Parathyroid adenoma (tissue), 2 donors: ENCODE results near the gene CCL19.

ENCODE experiments used
- H2AFZ ChIP-seq: fragments of 300-600 bp; sonication (generic); one replicate; pipeline ENCODE4 v1.7.0; 2017; ENCODE audit warnings: antibody characterized with exemption, mild to moderate bottlenecking
- H3K27ac ChIP-seq: fragments of 300-600 bp; sonication (generic); one replicate; pipeline ENCODE4 v1.7.0; 2017
- H3K27me3 ChIP-seq: fragments of 300-600 bp; sonication (generic); one replicate; pipeline ENCODE4 v1.7.0; 2017; ENCODE audit warnings: low read length; ENCODE audit not compliant: control insufficient read depth, insufficient read depth
- H3K36me3 ChIP-seq: fragments of 300-600 bp; sonication (generic); one replicate; pipeline ENCODE4 v1.7.0; 2017; ENCODE audit warnings: low read length; ENCODE audit not compliant: control insufficient read depth, insufficient read depth
- H3K4me1 ChIP-seq: fragments of 300-600 bp; sonication (generic); one replicate; pipeline ENCODE4 v1.7.0; 2017; ENCODE audit warnings: control low read depth
- H3K4me2 ChIP-seq: fragments of 300-600 bp; sonication (generic); one replicate; pipeline ENCODE4 v1.7.0; 2017; ENCODE audit warnings: low read length
- H3K4me3 ChIP-seq: fragments of 300-600 bp; sonication (generic); one replicate; pipeline ENCODE4 v1.7.0; 2017; ENCODE audit warnings: low read depth, low read length
- H3K79me2 ChIP-seq: fragments of 300-600 bp; sonication (generic); one replicate; pipeline ENCODE4 v1.7.0; 2017; ENCODE audit warnings: control low read depth
- H3K9ac ChIP-seq: fragments of 300-600 bp; sonication (generic); one replicate; pipeline ENCODE4 v1.7.0; 2017; ENCODE audit warnings: mild to moderate bottlenecking
- H3K9me3 ChIP-seq: fragments of 300-600 bp; sonication (generic); one replicate; pipeline ENCODE4 v1.7.0; 2017; ENCODE audit warnings: low read length; ENCODE audit not compliant: control insufficient read depth
- TF ChIP-seq, protein P1 (sequence below): fragments of 300-600 bp; sonication (generic); IDR thresholded peaks from one replicate; pipeline ENCODE4 v1.7.0; 2017; ENCODE audit warnings: antibody characterized with exemption, mild to moderate bottlenecking
- donor health status: primary hyperparathyroidism.

CCL19 gene

DNA sequence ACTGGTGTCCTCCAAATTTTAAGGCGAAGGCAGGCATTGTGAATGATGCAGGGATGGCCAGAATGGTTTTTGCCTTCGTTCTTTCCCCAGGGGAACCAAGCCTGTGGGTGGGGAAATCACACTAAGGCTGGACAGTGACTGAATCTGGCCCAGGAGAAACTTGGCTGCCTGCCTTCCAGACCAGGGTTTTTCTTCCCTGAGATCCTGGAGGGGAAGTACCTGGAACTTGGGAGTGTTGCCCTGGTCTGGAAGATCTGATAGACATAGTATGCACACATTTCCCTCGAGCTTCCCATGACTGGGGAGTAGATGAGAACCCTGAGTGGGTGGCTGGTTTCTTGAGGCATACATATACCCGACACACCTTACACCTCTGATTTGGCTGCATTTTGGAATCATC, 39.8 kb downstream of the CCL19 start:
- no peaks in the 10 kb centered on the region for H3K9me3 ChIP-seq
- peak overlapping the region; percentile 64 for H3K27ac ChIP-seq
- TF ChIP-seq, protein P1, sequence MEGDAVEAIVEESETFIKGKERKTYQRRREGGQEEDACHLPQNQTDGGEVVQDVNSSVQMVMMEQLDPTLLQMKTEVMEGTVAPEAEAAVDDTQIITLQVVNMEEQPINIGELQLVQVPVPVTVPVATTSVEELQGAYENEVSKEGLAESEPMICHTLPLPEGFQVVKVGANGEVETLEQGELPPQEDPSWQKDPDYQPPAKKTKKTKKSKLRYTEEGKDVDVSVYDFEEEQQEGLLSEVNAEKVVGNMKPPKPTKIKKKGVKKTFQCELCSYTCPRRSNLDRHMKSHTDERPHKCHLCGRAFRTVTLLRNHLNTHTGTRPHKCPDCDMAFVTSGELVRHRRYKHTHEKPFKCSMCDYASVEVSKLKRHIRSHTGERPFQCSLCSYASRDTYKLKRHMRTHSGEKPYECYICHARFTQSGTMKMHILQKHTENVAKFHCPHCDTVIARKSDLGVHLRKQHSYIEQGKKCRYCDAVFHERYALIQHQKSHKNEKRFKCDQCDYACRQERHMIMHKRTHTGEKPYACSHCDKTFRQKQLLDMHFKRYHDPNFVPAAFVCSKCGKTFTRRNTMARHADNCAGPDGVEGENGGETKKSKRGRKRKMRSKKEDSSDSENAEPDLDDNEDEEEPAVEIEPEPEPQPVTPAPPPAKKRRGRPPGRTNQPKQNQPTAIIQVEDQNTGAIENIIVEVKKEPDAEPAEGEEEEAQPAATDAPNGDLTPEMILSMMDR = no peak
- H3K4me1 ChIP-seq = peaks cover 10% of the 10 kb centered on the region
- no peaks in the 10 kb centered on the region for H3K36me3 ChIP-seq
- peak overlapping the region; percentile 59 for H2AFZ ChIP-seq
- H3K9ac ChIP-seq = no peak overlapping the region
- peak overlapping the region; percentile 48 for H3K4me3 ChIP-seq
- peaks cover 3% of the 10 kb centered on the region for H3K79me2 ChIP-seq
- peak overlapping the region; percentile 62 for H3K4me2 ChIP-seq
- no peaks in the 10 kb centered on the region for H3K27me3 ChIP-seq

DNA sequence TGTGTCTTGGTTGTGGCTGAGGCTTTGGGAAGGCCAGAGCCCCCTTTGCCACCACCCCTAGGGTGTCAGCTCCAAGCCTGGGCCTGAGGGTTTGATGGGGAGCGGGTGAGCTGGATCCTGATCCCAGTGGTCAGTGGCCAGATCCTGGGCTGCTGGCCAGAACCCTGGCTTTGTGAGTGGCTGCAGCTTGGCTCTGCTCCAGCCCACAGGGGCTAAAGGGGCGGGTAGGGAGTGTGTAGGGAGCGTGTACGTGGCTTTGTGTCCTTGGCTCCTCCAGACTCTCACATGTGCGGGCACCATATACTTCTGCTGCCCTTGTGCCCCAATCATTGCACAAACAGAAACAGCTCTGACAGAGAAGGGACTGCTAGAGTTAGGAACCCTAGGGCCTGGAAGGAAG, 40.3 kb downstream of the CCL19 start:
- no peaks in the 10 kb centered on the region for H3K36me3 ChIP-seq
- TF ChIP-seq, protein P1 = no peak
- H3K9ac ChIP-seq = no peak overlapping the region
- H3K79me2 ChIP-seq = peaks cover 3% of the 10 kb centered on the region
- H3K4me2 ChIP-seq = no peak overlapping the region
- H2AFZ ChIP-seq = no peak overlapping the region
- no peaks in the 10 kb centered on the region for H3K9me3 ChIP-seq
- H3K4me3 ChIP-seq = no peak overlapping the region
- no peaks in the 10 kb centered on the region for H3K27me3 ChIP-seq
- H3K4me1 ChIP-seq = peaks cover 14% of the 10 kb centered on the region
- H3K27ac ChIP-seq = peak overlapping the region; percentile 64

DNA sequence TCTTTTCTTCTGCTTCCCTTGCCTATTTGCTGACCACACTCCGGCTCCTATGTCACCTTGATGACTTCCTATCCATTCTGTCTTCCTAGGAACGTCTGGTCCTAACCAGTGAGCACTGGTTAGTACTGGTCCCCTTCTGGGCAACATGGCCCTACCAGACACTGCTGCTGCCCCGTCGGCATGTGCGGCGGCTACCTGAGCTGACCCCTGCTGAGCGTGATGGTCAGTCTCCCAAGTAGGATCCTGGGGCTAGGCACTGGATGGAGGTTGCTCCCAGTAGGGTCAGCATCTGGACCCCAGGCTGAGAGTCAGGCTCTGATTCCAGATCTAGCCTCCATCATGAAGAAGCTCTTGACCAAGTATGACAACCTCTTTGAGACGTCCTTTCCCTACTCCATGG, 42.4 kb downstream of the CCL19 start:
- H2AFZ ChIP-seq = no peak overlapping the region
- H3K9me3 ChIP-seq = no peaks in the 10 kb centered on the region
- peaks cover 3% of the 10 kb centered on the region for H3K79me2 ChIP-seq
- no peak overlapping the region for H3K4me3 ChIP-seq
- peaks cover 9% of the 10 kb centered on the region for H3K4me1 ChIP-seq
- no peak overlapping the region for H3K27ac ChIP-seq
- H3K9ac ChIP-seq = no peak overlapping the region
- no peaks in the 10 kb centered on the region for H3K36me3 ChIP-seq
- H3K4me2 ChIP-seq = no peak overlapping the region
- TF ChIP-seq, protein P1 = no peak
- H3K27me3 ChIP-seq = no peaks in the 10 kb centered on the region

DNA sequence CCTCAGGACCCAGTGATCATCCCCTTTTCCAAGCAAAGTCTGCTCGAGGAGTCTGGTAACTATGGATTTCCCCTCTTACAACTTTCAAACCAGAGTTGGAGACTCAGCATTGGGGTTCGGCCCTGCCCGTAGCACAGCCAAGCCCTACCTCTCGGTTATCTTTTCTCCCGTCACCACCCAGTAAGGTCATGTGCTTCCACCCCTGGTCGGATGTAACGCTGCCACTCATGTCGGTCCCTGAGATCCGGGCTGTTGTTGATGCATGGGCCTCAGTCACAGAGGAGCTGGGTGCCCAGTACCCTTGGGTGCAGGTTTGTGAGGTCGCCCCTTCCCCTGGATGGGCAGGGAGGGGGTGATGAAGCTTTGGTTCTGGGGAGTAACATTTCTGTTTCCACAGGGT, 43.4 kb downstream of the CCL19 start:
- Histone ChIP-seq H3K9ac (no peak overlapping the region), H3K4me2 (peak overlapping the region; percentile 100), H3K27me3 (no peaks in the 10 kb centered on the region), H3K79me2 (peaks cover 3% of the 10 kb centered on the region), H3K36me3 (no peaks in the 10 kb centered on the region), H3K4me3 (peak overlapping the region; percentile 97), H3K4me1 (peaks cover 6% of the 10 kb centered on the region), H2AFZ (no peak overlapping the region), H3K27ac (peak overlapping the region; percentile 75), H3K9me3 (no peaks in the 10 kb centered on the region)
- TF ChIP-seq, protein P1 = no peak

DNA sequence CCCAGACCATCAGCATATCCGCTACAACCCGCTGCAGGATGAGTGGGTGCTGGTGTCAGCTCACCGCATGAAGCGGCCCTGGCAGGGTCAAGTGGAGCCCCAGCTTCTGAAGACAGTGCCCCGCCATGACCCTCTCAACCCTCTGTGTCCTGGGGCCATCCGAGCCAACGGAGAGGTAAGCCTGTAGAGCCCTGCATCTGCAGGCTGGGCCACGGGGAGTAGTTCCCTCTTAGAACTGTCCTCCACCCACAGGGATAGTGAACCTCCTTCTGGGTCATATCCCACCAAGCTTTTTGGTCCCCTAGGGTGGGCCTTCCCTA, 44.0 kb downstream of the CCL19 start:
- Histone ChIP-seq H3K9ac (peak overlapping the region; percentile 23), H3K79me2 (peaks cover 3% of the 10 kb centered on the region), H3K36me3 (no peaks in the 10 kb centered on the region)

More for the DNA sequence above, 44.0 kb downstream of the CCL19 start:
- H3K4me2 ChIP-seq = peak overlapping the region; percentile 100
- H3K27me3 ChIP-seq = no peaks in the 10 kb centered on the region
- H2AFZ ChIP-seq = peak overlapping the region; percentile 76
- H3K4me1 ChIP-seq = peaks cover 6% of the 10 kb centered on the region
- H3K4me3 ChIP-seq = peak overlapping the region; percentile 97
- peak overlapping the region; percentile 75 for H3K27ac ChIP-seq
- H3K9me3 ChIP-seq = no peaks in the 10 kb centered on the region
- TF ChIP-seq, protein P1 = no peak
